Uterus (tissue), 4 donors: ENCODE data around the gene BRF1. TPM values are rescaled to one million over a fixed set of nuclear protein-coding genes. Genes with fewer than 3 reads are reported as not detected.

Source experiments
- DNase-seq, 2 donors: peaks; one replicate each; pipeline ENCODE4 v3.0.0-alpha.2; 2019 to 2020
- H3K27ac ChIP-seq, 2 donors: fragments of 200-600 bp; sonication (generic); 1 replicate in 1 of 2; 2 replicates in 1 of 2; pipeline ENCODE4 v1.5.1; 2016 to 2018
- H3K27me3 ChIP-seq, 2 donors: fragments of 200-600 bp; sonication (generic); one replicate each; pipeline ENCODE4 v1.5.1; 2018 to 2019; ENCODE audit warnings: control low read depth in 1 of 2
- H3K36me3 ChIP-seq, 2 donors: fragments of 200-600 bp; sonication (generic); one replicate each; pipeline ENCODE4 v1.5.1; 2019; ENCODE audit warnings: control low read depth in 1 of 2
- H3K4me1 ChIP-seq, 2 donors: fragments of 200-600 bp; sonication (generic); one replicate each; pipeline ENCODE4 v1.5.1; 2018 to 2019; ENCODE audit warnings: control low read depth in 1 of 2
- H3K4me3 ChIP-seq, 2 donors: fragments of 200-600 bp; sonication (generic); 1 replicate in 1 of 2; 2 replicates in 1 of 2; pipeline ENCODE4 v1.5.1; 2018 to 2019; ENCODE audit warnings: mild to moderate bottlenecking in 1 of 2
- H3K9me3 ChIP-seq, 2 donors: fragments of 200-600 bp; sonication (generic); one replicate each; pipeline ENCODE4 v1.5.1; 2019; ENCODE audit warnings: control low read depth in 1 of 2
- POLR2A ChIP-seq, 2 donors: fragments of 450-650 bp; IDR thresholded peaks; one replicate each; pipeline ENCODE4 v1.6.1; 2016; ENCODE audit warnings: antibody characterized with exemption in 2 of 2, mild to moderate bottlenecking in 1 of 2, moderate library complexity in 1 of 2
- intact Hi-C: fragments of 100-400 bp; cut with DNase I; formaldehyde crosslinking; loops from one replicate; pipeline ENCODE4 v1.15.1; 2023; ENCODE audit warnings: low total_unique reads
- total RNA-seq, 4 donors: library from RNA; depleted of rRNA in 3 of 4; stranded (reverse); fragments of >200 nt in 3 of 4; gene quantifications; one replicate each; pipeline versions ENCODE4 v1.1.0 to v1.2.4, GENCODE V29; 2014 to 2023
- TF ChIP-seq, protein P1 (sequence below), 4 experiments: fragments of 200-600 bp in 2 of 4; fragments of 450-650 bp in 2 of 4; sonication (generic) in 2 of 4; IDR thresholded peaks; one replicate each; pipeline ENCODE4 v1.5.1; 2016 to 2019; ENCODE audit warnings: antibody characterized with exemption in 4 of 4, mild to moderate bottlenecking in 2 of 4, moderate library complexity in 1 of 4
- donor health status: DM: yes; HTN: yes; CAD: no.

BRF1 gene
- total RNA-seq, 4 donors from 2014 or later = 9.7 to 77.7 (median 61.3) TPM

DNA sequence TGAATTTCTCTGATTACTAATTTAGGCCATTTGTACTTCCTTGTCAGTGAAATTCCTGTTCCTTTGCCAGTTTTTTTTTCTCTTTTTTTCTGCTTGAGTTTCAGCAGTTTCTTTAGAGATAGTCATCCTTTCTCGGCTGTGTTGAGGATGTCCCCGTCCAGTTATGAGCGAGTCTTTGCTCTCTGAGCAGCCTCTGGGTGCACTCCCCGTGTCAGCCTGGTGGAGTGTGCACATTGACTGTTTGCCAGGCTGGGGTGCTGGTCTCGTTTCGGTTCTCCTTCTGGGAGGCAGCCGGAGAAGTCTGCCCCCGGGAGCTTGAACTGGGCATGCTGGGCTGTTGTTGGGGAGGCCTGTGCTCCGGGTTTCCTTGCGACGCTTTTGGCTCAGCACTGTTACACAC, 16.7 kb upstream of the BRF1 start:
- Histone ChIP-seq H3K4me3 (no peak overlapping the region), H3K9me3 (no peaks in the 10 kb centered on the region), H3K27ac (peak overlapping the region; percentile 28 to 56), H3K36me3 (no peaks in the 10 kb centered on the region), H3K27me3 (no peaks in the 10 kb centered on the region), H3K4me1 (peaks cover 0 to 21% of the 10 kb centered on the region in 2 donors)
- intact Hi-C loops = no loop called here
- TF ChIP-seq, protein P1, sequence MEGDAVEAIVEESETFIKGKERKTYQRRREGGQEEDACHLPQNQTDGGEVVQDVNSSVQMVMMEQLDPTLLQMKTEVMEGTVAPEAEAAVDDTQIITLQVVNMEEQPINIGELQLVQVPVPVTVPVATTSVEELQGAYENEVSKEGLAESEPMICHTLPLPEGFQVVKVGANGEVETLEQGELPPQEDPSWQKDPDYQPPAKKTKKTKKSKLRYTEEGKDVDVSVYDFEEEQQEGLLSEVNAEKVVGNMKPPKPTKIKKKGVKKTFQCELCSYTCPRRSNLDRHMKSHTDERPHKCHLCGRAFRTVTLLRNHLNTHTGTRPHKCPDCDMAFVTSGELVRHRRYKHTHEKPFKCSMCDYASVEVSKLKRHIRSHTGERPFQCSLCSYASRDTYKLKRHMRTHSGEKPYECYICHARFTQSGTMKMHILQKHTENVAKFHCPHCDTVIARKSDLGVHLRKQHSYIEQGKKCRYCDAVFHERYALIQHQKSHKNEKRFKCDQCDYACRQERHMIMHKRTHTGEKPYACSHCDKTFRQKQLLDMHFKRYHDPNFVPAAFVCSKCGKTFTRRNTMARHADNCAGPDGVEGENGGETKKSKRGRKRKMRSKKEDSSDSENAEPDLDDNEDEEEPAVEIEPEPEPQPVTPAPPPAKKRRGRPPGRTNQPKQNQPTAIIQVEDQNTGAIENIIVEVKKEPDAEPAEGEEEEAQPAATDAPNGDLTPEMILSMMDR (IDR thresholded peaks at IDR 0.05) = peak in 1 of 4 experiments; percentile 17
- no peak for TF ChIP-seq POLR2A (IDR thresholded peaks at IDR 0.05)
- DNase-seq = no peak

DNA sequence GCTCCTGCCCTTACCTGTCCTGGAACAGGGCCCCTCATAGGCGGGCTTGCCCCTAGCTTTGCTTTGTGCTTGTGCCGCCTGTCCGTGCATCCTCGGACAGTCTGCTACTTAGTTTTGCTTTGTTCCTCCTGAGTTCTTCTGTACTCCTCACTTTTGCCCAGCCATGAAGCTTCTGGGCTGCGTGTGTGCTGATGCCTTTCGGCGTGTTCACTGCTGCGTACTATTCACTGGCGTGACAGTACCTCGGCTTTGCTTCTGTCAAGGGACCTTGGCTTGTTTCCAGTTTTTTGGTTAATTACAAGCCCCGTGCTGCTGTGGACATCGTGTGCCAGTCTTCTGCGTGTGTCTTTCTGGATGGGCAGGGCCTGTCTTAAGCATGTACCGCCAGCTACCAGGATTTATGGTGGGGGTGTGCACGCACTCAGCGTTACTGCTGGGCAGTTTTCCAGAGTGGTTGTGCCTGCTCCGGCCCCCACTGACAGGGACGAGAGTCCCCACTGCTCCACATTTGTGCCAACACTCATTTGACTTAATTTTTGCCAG, 16.2 kb upstream of the BRF1 start:
- Histone ChIP-seq H3K27me3 (no peaks in the 10 kb centered on the region), H3K4me3 (no peak overlapping the region), H3K27ac (peak overlapping the region in 1 of 2 donors; percentile 56), H3K9me3 (no peaks in the 10 kb centered on the region), H3K36me3 (no peaks in the 10 kb centered on the region), H3K4me1 (peaks cover 0 to 21% of the 10 kb centered on the region in 2 donors)
- TF ChIP-seq, protein P1 (IDR thresholded peaks at IDR 0.05) = no peak
- TF ChIP-seq POLR2A (IDR thresholded peaks at IDR 0.05) = no peak
- no peak for DNase-seq
- intact Hi-C loops = no loop called here

DNA sequence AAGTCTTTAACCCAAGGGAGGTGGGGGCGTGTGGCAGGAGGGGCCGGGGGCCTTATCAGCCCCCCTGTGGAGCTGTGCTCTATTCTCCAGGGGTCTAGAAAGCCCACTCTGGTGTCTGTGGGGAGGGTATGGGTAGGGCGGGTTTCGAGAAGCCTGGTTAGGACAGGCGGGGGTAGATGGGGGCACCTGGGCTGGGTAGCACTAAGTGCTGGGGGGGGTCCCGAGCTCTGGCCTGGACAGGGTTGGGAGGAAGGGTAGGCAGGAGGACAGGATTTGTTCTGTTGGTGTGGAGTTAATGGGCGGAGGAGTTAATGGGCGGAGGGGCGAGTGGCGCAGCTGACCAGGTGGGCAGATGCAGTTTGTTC, 15.8 kb upstream of the BRF1 start:
- H3K36me3 ChIP-seq = no peaks in the 10 kb centered on the region
- H3K4me3 ChIP-seq = no peak overlapping the region
- no peaks in the 10 kb centered on the region for H3K9me3 ChIP-seq
- no peaks in the 10 kb centered on the region for H3K27me3 ChIP-seq
- H3K4me1 ChIP-seq = peaks cover 0 to 21% of the 10 kb centered on the region in 2 donors
- DNase-seq = no peak
- intact Hi-C loops = no loop called here
- TF ChIP-seq, protein P1 (IDR thresholded peaks at IDR 0.05) = no peak
- TF ChIP-seq POLR2A (IDR thresholded peaks at IDR 0.05) = no peak
- H3K27ac ChIP-seq = no peak overlapping the region

DNA sequence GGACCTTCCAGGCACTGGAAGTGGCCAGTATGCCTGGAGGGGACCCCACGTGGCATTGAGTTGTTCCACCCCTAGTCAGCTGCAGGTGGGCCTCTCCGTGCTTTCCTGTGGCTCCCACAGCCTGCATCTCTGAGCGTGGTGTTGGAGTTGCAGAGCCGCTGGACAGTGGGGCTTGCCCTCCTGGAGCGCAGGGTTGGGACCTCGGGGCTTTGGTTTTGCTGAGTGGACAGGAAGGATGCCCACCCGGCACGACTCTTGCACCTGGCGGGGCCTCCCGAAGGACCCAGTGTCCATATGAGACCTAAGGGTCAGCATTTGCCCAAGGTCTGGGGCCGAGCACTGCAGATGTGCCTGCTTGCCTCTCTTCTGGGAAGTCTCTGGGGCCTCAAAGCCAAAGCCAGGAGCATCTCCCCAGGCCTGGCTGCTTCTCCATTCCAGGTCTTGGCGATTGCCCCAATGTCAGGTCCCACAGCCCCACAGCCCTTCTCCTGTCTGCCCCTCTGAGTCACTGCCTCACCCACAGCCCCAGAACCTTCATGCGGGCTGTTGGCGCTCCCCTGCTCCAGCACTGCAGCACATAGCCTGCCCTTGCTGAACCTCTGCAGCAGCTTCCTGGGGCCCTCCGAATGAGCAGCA, 15.3 kb upstream of the BRF1 start:
- Histone ChIP-seq H3K27me3 (no peaks in the 10 kb centered on the region), H3K9me3 (no peaks in the 10 kb centered on the region), H3K4me3 (peak overlapping the region; percentile 64 to 80), H3K4me1 (peaks cover 0 to 21% of the 10 kb centered on the region in 2 donors), H3K36me3 (no peaks in the 10 kb centered on the region), H3K27ac (peak overlapping the region; percentile 72 to 80)
- intact Hi-C loops = no loop called here
- DNase-seq = no peak
- no peak for TF ChIP-seq POLR2A (IDR thresholded peaks at IDR 0.05)

DNA sequence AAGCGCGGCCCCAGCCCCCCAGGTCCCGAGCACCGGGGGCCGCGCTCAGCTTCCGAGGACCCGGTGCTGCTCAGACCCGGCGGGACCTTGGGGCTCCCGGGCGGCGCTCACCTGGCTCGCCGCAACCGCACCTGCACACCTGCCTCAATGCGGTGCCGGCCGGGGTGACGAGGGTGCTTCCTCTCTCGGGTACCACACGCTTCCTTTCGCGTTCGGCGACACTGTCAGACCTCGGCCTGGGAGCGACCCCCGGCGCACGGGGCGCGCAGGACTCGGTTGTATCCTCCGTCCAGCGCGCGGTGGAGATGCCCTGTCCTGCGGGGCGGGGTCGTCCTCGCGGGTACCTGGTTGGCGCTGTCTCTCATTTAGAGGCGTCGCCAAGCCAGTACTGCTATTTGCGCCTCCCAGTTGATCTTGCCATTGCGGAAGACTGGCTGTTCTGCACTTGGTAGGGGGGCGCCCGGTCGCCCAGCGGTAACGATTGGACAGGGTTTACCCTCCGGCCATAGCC, 14.5 kb upstream of the BRF1 start:
- intact Hi-C loops = no loop called here
- no peaks in the 10 kb centered on the region for H3K36me3 ChIP-seq
- peak overlapping the region; percentile 72 to 80 for H3K27ac ChIP-seq
- no peaks in the 10 kb centered on the region for H3K27me3 ChIP-seq
- TF ChIP-seq, protein P1 (IDR thresholded peaks at IDR 0.05) = no peak
- no peak for TF ChIP-seq POLR2A (IDR thresholded peaks at IDR 0.05)
- H3K9me3 ChIP-seq = no peaks in the 10 kb centered on the region
- peak overlapping the region; percentile 64 to 80 for H3K4me3 ChIP-seq
- H3K4me1 ChIP-seq = peaks cover 0 to 21% of the 10 kb centered on the region in 2 donors
- DNase-seq = no peak
